ENCODE measurements around the gene UFM1. TPM values are rescaled to one million over a fixed set of nuclear protein-coding genes. Genes with fewer than 3 reads are reported as not detected.
"Not testable (repeated sequence)": the region's sequence is repeated elsewhere in the genome, so short reads cannot be mapped to it uniquely, and the experiment has no call there.

The UFM1 gene
- total RNA-seq, 1 donor from 2014 or later: 66.9 TPM

DNA sequence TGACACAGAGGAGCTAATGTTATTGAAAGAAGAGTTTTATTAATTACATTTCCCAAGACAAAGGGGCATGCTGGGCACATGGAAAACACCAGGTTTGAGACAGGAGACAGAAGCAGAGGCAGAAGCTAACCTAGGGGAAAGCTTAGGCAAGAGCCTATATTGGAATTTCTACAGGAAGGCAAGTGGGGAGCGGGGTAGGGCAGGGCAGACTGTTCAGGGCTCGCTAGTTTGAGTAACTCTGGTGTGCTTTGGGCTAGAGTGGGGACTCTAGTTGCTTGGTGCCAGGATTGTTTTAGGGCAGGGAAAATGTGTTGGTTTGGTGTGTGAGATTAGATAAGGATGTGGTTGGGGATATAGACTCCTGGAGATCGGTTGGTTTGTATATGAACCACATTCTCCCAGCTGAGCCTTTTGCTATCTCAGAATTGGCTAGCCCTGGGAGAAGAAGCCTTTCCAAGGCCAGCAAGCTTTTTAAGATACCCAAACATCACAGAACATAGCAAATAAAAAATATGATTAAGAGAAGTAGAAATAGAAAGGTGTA is 8.4 kb upstream of the UFM1 start:
- Mint-ChIP-seq H3K36me3 (ENCODE audit: low read depth) (no peaks in the 10 kb centered on the region), H3K4me3 (no peak overlapping the region), H3K27me3 (ENCODE audit: insufficient read depth) (peaks cover 7% of the 10 kb centered on the region), H3K27ac (no peak overlapping the region), H3K4me1 (ENCODE audit: low read depth) (no peaks in the 10 kb centered on the region), H3K9me3 (no peaks in the 10 kb centered on the region)
- intact Hi-C loops (cut with micrococcal nuclease): loop anchor here (10.0 kb wide), 1 partner anchor 1434 kb away; no protein-coding TSS in a partner anchor
- DNase-seq (ENCODE audit: low spot score): no peak

DNA sequence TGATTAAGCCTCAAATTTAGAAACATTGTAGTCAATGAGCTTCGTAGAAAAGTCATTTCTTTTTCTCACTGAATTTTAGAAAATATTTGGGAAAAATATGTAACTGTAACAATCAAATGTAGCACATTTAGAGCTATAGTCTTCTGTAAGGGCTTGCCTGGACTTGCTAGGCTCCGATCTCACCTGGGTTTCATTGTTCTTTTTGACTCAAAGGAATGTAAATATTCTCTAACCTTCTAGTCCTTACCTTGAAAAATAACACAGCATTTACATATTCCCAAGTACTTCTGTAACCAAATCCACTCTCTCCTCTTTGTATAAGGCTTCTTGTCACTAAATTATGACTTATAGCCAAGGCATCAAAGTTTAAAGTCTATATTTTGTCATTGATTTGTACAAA is 2.9 kb upstream of the UFM1 start:
- intact Hi-C loops (cut with micrococcal nuclease): loop anchor here (5.0 to 10.0 kb wide), 3 partner anchors 751 to 1909 kb away; no protein-coding TSS in a partner anchor
- peaks cover 3% of the 10 kb centered on the region for H3K27me3 Mint-ChIP-seq (ENCODE audit: insufficient read depth)
- no peak overlapping the region for H3K27ac Mint-ChIP-seq
- no peaks in the 10 kb centered on the region for H3K9me3 Mint-ChIP-seq
- H3K36me3 Mint-ChIP-seq (ENCODE audit: low read depth): peaks cover 17% of the 10 kb centered on the region
- DNase-seq (ENCODE audit: low spot score): no peak
- peaks cover 28% of the 10 kb centered on the region for H3K4me1 Mint-ChIP-seq (ENCODE audit: low read depth)
- no peak overlapping the region for H3K4me3 Mint-ChIP-seq

DNA sequence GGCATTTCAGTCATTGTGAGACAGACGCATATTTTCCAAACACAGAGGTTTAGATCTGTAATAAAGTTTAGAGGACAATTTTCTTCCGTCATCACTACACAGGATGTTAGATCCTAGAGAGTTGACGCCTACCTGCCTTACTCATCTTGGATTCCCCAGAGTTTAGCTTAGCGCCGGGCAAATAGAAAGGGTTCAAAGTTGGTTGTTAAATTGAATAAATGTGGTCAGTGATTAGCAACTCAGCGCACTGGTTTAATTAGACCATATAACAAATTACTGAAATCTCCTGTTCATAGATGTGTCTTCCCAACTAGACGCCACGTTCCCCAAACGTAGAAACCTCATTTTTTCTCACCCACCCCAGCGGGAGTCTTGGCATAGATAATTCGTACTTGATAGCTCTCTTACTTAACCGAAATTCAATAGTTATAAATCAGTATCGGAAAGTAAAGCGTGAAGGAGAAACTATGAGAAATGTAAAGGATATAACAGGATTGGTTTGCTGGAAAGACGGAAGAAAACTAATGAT is 726 bp upstream of the UFM1 start:
- Mint-ChIP-seq H3K27ac (peak overlapping the region; percentile 100), H3K9me3 (no peaks in the 10 kb centered on the region)

DNA sequence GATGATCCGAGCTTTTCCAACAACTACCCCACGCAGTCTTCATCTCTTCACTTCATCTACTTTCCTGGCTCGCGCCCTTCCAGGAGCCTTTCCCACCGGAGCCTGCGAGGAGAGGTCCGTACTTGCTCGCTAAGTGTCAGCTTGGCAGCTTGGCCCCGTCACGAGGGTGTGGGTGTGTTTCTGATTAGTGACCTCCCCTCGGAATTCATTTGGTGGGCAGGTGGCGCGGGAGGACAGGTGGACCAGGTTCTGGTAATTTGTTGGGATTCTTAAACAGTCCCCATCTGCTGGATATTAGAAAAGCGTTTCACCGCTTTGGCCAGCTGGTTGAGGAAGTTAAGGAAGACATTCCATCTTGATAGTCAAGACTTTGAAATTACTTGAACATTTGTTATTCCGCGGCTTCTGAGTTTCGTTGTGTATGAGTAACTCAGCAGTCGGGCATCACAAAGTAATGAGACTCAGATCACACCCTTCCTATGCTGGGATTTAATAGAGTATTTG is 515 bp downstream of the UFM1 start:
- intact Hi-C loops (cut with micrococcal nuclease): no loop called here
- Mint-ChIP-seq H3K27me3 (ENCODE audit: insufficient read depth) (peaks cover 3% of the 10 kb centered on the region), H3K27ac (peak overlapping the region; percentile 100)

More for the DNA sequence above, 726 bp upstream of the UFM1 start:
- peaks cover 3% of the 10 kb centered on the region for H3K27me3 Mint-ChIP-seq (ENCODE audit: insufficient read depth)
- H3K4me3 Mint-ChIP-seq: peak overlapping the region; percentile 98
- H3K36me3 Mint-ChIP-seq (ENCODE audit: low read depth): peaks cover 30% of the 10 kb centered on the region
- peaks cover 36% of the 10 kb centered on the region for H3K4me1 Mint-ChIP-seq (ENCODE audit: low read depth)
- intact Hi-C loops (cut with micrococcal nuclease): loop anchor here (1.0 to 10.0 kb wide), 7 partner anchors 689 to 1912 kb away; partner anchors contain the start of genes ALG5, NHLRC3, PROSER1 and RFXAP
- DNase-seq (ENCODE audit: low spot score): peak; percentile 8

DNA sequence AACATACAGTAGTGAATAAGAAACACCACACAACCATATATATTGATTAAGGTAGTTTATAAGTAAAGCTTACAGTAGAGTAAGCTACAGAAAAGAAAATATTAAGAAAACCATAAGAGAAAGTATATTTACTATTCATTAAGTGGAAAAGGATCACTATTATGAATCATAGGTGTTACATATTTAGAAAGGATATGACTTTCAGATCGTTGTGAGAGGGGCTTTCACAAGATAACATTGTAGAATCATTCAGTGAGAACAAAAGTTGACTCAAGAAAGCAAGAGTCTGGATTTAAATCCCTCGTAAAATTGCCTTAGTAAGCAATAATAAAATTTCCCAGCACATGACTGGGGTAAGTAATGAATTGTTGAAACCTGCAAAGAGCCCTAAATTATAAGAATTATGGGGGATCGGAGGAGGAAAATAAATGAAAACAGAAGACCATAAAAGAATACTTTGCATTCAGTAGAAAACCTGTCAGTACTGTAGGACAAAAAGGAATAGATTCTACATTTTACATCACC is 6.0 kb downstream of the UFM1 start:
- Mint-ChIP-seq H3K27ac (peak overlapping the region; percentile 61), H3K36me3 (ENCODE audit: low read depth) (peaks cover 42% of the 10 kb centered on the region), H3K4me3 (no peak overlapping the region), H3K4me1 (ENCODE audit: low read depth) (peaks cover 24% of the 10 kb centered on the region), H3K27me3 (ENCODE audit: insufficient read depth) (no peaks in the 10 kb centered on the region), H3K9me3 (no peaks in the 10 kb centered on the region)
- intact Hi-C loops (cut with micrococcal nuclease): no loop called here
- DNase-seq (ENCODE audit: low spot score): no peak

More for the DNA sequence above, 515 bp downstream of the UFM1 start:
- peak; percentile 44 for DNase-seq (ENCODE audit: low spot score)
- peaks cover 36% of the 10 kb centered on the region for H3K4me1 Mint-ChIP-seq (ENCODE audit: low read depth)
- peak overlapping the region; percentile 98 for H3K4me3 Mint-ChIP-seq
- H3K9me3 Mint-ChIP-seq: no peaks in the 10 kb centered on the region
- H3K36me3 Mint-ChIP-seq (ENCODE audit: low read depth): peaks cover 31% of the 10 kb centered on the region

DNA sequence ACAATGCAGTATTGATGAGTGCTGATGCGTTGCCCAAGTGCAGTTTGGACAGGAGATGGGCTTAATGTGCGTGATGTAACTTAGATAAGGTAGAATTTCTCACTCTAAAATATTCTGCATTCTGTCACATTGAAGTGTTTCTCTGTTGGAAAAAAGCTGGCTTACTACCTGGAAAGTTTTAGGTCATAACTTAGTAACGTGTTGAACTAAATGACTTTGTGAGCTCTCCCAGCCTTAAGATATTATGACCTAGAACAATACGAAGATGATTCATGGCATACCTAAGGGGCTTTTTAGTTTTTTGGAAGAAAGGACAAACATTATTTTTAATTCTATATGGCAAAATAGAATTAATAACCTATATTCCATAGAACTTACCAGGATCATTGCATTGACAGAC is 9.0 kb downstream of the UFM1 start:
- intact Hi-C loops (cut with micrococcal nuclease): no loop called here
- no peaks in the 10 kb centered on the region for H3K9me3 Mint-ChIP-seq
- no peak for DNase-seq (ENCODE audit: low spot score)
- H3K27me3 Mint-ChIP-seq (ENCODE audit: insufficient read depth): no peaks in the 10 kb centered on the region
- H3K4me1 Mint-ChIP-seq (ENCODE audit: low read depth): peaks cover 5% of the 10 kb centered on the region
- peaks cover 29% of the 10 kb centered on the region for H3K36me3 Mint-ChIP-seq (ENCODE audit: low read depth)
- H3K4me3 Mint-ChIP-seq: no peak overlapping the region
- no peak overlapping the region for H3K27ac Mint-ChIP-seq

DNA sequence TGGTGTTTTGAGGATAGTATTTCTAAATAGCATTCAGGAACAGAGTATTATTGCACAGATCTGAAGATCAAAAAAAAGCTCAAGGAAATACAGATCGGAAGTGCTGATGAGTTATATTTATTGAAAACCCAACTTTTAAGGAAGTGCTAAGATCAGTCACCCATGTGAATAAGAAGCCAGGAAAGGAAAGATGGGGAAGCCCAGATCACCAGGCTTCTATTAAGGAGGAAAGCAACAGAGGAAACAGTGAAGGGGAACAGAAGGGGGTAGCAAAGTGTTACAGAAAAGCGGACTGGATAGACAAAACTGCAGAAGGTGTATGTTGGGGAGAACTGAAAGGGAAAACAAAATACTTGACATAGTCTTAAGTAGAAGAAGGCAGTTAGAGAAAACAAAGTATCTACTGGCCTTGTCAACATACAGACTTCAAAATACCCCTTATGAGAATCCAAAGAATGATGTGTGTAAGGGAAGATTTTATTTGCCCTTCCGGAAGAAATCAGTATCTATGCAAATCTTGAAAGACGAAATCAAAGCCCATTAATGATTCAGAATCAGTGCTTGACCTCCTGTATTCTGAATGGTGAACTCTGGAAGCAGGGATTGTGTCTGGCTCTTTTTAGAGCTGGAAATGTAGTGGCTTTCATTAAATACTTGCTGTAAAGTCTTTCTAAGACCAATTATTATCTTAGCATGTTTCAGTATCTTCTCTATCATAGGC is 12.1 kb downstream of the UFM1 start:
- Mint-ChIP-seq H3K27me3 (ENCODE audit: insufficient read depth) (no peaks in the 10 kb centered on the region), H3K27ac (no peak overlapping the region), H3K9me3 (no peaks in the 10 kb centered on the region), H3K36me3 (ENCODE audit: low read depth) (peaks cover 19% of the 10 kb centered on the region), H3K4me1 (ENCODE audit: low read depth) (no peaks in the 10 kb centered on the region), H3K4me3 (no peak overlapping the region)
- intact Hi-C loops (cut with micrococcal nuclease): no loop called here
- DNase-seq (ENCODE audit: low spot score): no peak

DNA sequence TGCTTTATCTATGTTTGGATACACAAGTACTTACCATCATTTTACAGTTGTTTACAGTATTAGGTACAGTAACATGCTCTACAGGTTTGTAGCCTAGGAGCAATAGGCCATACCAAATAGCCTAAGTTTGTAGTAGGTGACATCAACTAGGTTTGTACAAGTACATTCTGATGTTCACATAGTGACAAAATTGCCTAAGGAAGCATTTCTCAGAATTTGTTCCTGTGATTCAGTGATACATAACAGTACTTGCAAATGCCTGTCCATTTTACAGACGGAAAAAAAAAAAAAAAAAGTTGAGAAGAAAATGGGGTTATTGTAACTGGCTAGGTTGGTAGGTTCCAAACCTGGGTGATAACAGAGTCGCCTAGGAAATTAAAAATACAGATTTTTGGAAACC is 13.6 kb downstream of the UFM1 start:
- Mint-ChIP-seq H3K36me3 (ENCODE audit: low read depth) (peaks cover 19% of the 10 kb centered on the region), H3K27me3 (ENCODE audit: insufficient read depth) (no peaks in the 10 kb centered on the region), H3K4me3 (no peak overlapping the region), H3K27ac (no peak overlapping the region), H3K9me3 (no peaks in the 10 kb centered on the region), H3K4me1 (ENCODE audit: low read depth) (no peaks in the 10 kb centered on the region)
- intact Hi-C loops (cut with micrococcal nuclease): no loop called here
- DNase-seq (ENCODE audit: low spot score): no peak

DNA sequence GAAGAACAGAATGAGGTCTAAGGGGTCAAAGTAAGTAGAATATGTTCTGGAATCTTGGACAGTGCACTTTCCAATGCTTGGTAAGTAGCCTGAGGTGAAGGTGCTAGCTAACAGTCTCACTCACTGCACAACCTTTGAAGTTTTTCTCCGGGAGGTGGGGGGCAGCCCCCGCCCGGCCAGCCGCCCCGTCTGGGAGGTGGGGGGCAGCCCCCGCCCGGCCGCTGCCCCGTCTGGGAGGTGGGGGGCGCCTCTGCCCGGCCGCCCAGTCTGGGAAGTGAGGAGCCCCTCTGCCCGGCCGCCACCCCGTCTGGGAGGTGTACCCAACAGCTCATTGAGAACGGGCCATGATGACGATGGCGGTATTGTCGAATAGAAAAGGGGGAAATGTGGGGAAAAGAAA is 14.1 kb downstream of the UFM1 start:
- DNase-seq (ENCODE audit: low spot score); H3K4me1 Mint-ChIP-seq (ENCODE audit: low read depth); H3K27ac Mint-ChIP-seq; H3K4me3 Mint-ChIP-seq; H3K9me3 Mint-ChIP-seq; intact Hi-C loops (cut with micrococcal nuclease); H3K27me3 Mint-ChIP-seq (ENCODE audit: insufficient read depth): not testable (repeated sequence)
- H3K36me3 Mint-ChIP-seq (ENCODE audit: low read depth): peaks cover 16% of the 10 kb centered on the region

DNA sequence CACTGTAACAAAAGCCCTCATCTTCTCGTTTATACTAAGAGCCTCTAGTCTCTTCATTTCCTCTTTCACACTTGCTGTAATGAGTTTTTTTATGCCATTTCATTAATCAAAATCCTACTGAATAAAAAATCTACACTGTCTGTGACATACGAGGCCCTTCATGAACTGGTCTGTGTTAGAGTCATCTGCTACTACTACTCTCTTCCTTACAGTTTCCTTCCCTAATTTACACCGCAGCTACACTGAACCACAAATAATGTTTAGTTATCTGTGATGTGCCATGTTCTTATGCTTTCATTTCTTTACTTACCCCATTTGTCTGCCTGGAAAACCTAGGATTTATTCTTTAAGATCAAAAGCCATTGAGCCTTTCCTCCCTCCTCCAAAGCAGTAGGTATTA is 16.0 kb downstream of the UFM1 start:
- intact Hi-C loops (cut with micrococcal nuclease): no loop called here
- H3K36me3 Mint-ChIP-seq (ENCODE audit: low read depth): peaks cover 10% of the 10 kb centered on the region

DNA sequence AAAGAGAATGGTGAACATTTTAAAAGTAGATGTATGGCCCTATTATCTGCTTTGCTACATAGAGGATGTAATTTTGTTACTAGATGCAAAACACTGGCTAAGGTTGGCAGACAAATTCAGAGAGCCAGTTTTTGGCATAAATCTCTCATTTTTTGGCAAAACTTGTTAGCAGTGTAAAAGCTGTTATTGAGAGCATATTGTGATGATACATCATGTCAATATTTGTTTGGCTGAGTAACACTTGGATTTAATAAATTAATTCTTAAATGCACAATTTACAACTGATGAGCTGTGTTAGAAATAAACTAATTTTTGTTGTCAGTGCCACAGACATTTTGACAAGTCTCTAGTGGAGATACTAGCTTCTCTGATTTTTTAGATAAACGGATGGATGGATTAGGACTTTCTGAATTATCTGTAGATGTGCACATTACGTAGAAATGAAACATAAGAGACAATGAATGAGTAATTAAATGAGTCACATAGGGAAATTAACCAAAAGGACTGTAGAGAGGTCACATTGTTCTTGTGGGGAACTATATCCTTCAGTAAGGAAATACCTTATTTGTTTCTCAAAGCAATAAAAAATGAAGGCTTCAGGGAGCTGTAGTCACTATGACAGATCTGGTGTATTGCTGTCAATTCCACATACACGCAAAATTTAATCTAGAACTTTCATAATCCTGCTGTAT is 17.4 kb downstream of the UFM1 start:
- peaks cover 6% of the 10 kb centered on the region for H3K27me3 Mint-ChIP-seq (ENCODE audit: insufficient read depth)
- no peaks in the 10 kb centered on the region for H3K9me3 Mint-ChIP-seq
- H3K27ac Mint-ChIP-seq: no peak overlapping the region
- DNase-seq (ENCODE audit: low spot score): no peak
- intact Hi-C loops (cut with micrococcal nuclease): no loop called here
- no peak overlapping the region for H3K4me3 Mint-ChIP-seq
- H3K36me3 Mint-ChIP-seq (ENCODE audit: low read depth): peaks cover 4% of the 10 kb centered on the region
- H3K4me1 Mint-ChIP-seq (ENCODE audit: low read depth): no peaks in the 10 kb centered on the region

More for the DNA sequence above, 16.0 kb downstream of the UFM1 start:
- Mint-ChIP-seq H3K27me3 (ENCODE audit: insufficient read depth) (peaks cover 4% of the 10 kb centered on the region), H3K4me1 (ENCODE audit: low read depth) (no peaks in the 10 kb centered on the region), H3K9me3 (no peaks in the 10 kb centered on the region), H3K27ac (peak overlapping the region; percentile 8), H3K4me3 (no peak overlapping the region)
- DNase-seq (ENCODE audit: low spot score): no peak

DNA sequence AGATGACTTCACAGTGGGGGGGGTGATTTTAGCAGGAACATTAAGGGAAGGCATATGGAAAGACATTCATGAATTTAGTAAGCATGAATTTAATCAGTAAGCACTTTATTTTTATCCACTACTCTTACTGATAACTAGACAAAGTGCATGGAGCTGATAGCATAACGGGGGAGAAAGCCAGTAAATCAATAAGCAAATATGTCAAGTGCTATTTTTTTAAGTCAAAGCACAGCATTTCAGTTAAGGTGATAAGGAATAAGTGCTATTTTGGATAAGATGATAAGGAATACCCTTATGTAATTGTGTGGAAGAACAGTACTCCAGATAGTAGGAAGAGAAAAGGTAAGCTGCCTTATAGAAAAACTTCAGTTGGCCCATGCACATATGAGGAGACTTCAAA is 19.4 kb downstream of the UFM1 start:
- Mint-ChIP-seq H3K27ac (no peak overlapping the region), H3K36me3 (ENCODE audit: low read depth) (no peaks in the 10 kb centered on the region), H3K27me3 (ENCODE audit: insufficient read depth) (peaks cover 6% of the 10 kb centered on the region), H3K9me3 (no peaks in the 10 kb centered on the region), H3K4me3 (no peak overlapping the region), H3K4me1 (ENCODE audit: low read depth) (no peaks in the 10 kb centered on the region)
- DNase-seq (ENCODE audit: low spot score): no peak
- intact Hi-C loops (cut with micrococcal nuclease): no loop called here

All from activated T-helper 1 cell treated with anti-CD3 and anti-CD28 coated beads, Interleukin-12 subunit alpha, Interleukin-12 subunit beta, Interleukin-2, Interleukin-4 antibody, amounts not matched to agents 30 ng/mL and 10 ng/mL and 1 ng/mL, durations not matched to agents 14 hours and 24 hours and 36 hours (primary cell).